CD4-positive, CD25-positive, alpha-beta regulatory T cell (primary cell): ENCODE data around the gene POLR2F. TPM values are rescaled to one million over a fixed set of nuclear protein-coding genes. Genes with fewer than 3 reads are reported as not detected.
A peak's percentile ranks its signal among the peaks of the same experiment; 100 is the strongest.

ENCODE experiments used
- ATAC-seq, 2 donors: fragments of 150-1000 bp; cut with Tn5 transposase; one replicate each; pipeline ENCODE4 v1.10.0; 2021; ENCODE audit warnings: low read depth in 2 of 2, moderate number of reproducible peaks in 2 of 2, moderate library complexity in 1 of 2
- DNase-seq, 3 donors: peaks; one replicate each; pipeline versions ENCODE4 v3.0.0 to v3.0.0-alpha.2; 2012 to 2022; ENCODE audit warnings: mixed read lengths in 1 of 3
- H3K27ac ChIP-seq: one replicate; pipeline ENCODE4 v1.7.0; 2013; ENCODE audit warnings: mild to moderate bottlenecking, low read length; ENCODE audit not compliant: insufficient read depth, poor library complexity, severe bottlenecking
- H3K27me3 ChIP-seq: one replicate; pipeline ENCODE4 v1.7.0; 2013; ENCODE audit warnings: low read length; ENCODE audit not compliant: control insufficient read depth, insufficient read depth
- H3K36me3 ChIP-seq: one replicate; pipeline ENCODE4 v1.7.0; 2013; ENCODE audit warnings: mild to moderate bottlenecking, low read length, moderate library complexity; ENCODE audit not compliant: control insufficient read depth, insufficient read depth
- H3K4me1 ChIP-seq: 2 replicates; pipeline ENCODE4 v1.7.0; 2013; ENCODE audit warnings: mild to moderate bottlenecking, low read length; ENCODE audit not compliant: insufficient read depth, control insufficient read depth, poor library complexity, severe bottlenecking
- H3K4me3 ChIP-seq: one replicate; pipeline ENCODE4 v1.7.0; 2013; ENCODE audit warnings: low read depth, mild to moderate bottlenecking, low read length, moderate library complexity
- H3K9me3 ChIP-seq, 2 experiments: 1 replicate in 1 of 2; 2 replicates in 1 of 2; pipeline ENCODE4 v1.7.0; 2013; ENCODE audit warnings: low read length in 2 of 2, mild to moderate bottlenecking in 1 of 2, moderate library complexity in 1 of 2; ENCODE audit not compliant: control insufficient read depth in 2 of 2
- H3K27ac Mint-ChIP-seq, 3 donors: one replicate each; pipeline ENCODE4 v1.8.0; 2020 to 2022; ENCODE audit warnings: mild to moderate bottlenecking in 3 of 3, mixed read lengths in 3 of 3, moderate library complexity in 2 of 3
- H3K27me3 Mint-ChIP-seq: one replicate; pipeline ENCODE4 v1.8.0; 2022; ENCODE audit warnings: mild to moderate bottlenecking, mixed read lengths
- H3K36me3 Mint-ChIP-seq: one replicate; pipeline ENCODE4 v1.8.0; 2020; ENCODE audit warnings: mixed read lengths
- H3K4me1 Mint-ChIP-seq, 4 donors: one replicate each; pipeline ENCODE4 v1.8.0; 2020 to 2022; ENCODE audit warnings: mixed read lengths in 4 of 4, mild to moderate bottlenecking in 1 of 4
- H3K4me3 Mint-ChIP-seq, 4 donors: one replicate each; pipeline ENCODE4 v1.8.0; 2020 to 2022; ENCODE audit warnings: mild to moderate bottlenecking in 4 of 4, mixed read lengths in 4 of 4, moderate library complexity in 3 of 4
- H3K9me3 Mint-ChIP-seq, 7 donors: one replicate each; pipeline ENCODE4 v1.8.0; 2020 to 2022; ENCODE audit warnings: mixed read lengths in 7 of 7, mild to moderate bottlenecking in 3 of 7, moderate library complexity in 2 of 7
- polyA plus RNA-seq, 4 donors: library from polyadenylated mRNA; unstranded; fragments of 300-500 nt; fragmentation: Illumina TruSeq; gene quantifications; one replicate each; pipeline ENCODE4 v1.2.3, GENCODE V29; 2021
- total RNA-seq: library from RNA; stranded (reverse); gene quantifications from one replicate; pipeline ENCODE4 v1.2.3, GENCODE V29; 2022

The POLR2F gene
- total and polyA plus RNA-seq, 5 donors from 2014 or later: 34.5 to 170 (median 157) TPM

DNA sequence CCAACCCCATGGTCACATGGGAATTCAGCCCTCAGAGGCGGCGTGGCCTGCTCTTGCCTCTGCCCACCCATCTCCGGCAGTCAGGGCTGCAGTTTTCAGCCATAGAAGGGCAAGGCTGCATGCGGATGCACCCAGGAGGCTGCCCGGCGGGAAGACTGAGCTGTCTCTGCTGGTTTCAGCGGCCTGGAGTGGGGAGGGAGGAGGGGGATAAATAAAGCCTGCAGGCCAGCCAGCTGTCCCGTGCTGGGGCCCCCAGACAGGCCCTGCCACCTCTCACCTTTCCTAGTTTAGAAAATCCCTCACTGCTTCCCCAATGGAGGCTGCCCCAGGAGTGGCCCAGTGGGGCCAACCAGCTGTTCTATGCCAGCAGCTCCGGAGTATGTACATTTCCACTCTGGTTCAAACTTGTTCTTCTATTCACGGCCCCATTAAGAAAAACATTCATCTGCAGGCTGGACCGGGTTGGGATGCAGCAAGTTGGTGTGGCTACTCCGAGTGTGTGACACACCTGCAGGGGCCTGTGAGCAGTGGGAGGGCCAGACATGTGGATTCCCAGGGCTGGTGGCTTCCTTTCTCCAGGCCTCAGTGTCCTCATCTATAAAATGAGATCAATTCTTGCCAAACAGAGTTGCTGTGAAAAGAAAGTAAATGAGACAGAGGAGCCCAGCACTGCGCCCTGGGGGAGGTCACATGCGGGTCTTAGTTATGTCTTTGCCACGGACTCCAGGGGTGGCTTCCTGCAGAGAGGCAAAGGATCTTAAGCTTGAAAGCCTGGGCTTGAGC is 42.4 kb upstream of the POLR2F start:
- Histone ChIP-seq H3K9me3 (no peaks in the 10 kb centered on the region), H3K27me3 (no peaks in the 10 kb centered on the region), H3K4me1 (peaks cover 13% of the 10 kb centered on the region), H3K36me3 (peaks cover 1% of the 10 kb centered on the region), H3K4me3 (no peak overlapping the region), H3K27ac (no peak overlapping the region)
- H3K4me1 Mint-ChIP-seq: peaks cover 0 to 35% (median 23%) of the 10 kb centered on the region in 4 donors
- DNase-seq (no peak), ATAC-seq (no peak)
- H3K27me3 Mint-ChIP-seq: no peaks in the 10 kb centered on the region
- H3K27ac Mint-ChIP-seq: no peak overlapping the region
- H3K4me3 Mint-ChIP-seq: no peak overlapping the region
- H3K9me3 Mint-ChIP-seq: no peaks in the 10 kb centered on the region
- H3K36me3 Mint-ChIP-seq: peaks cover 8% of the 10 kb centered on the region

DNA sequence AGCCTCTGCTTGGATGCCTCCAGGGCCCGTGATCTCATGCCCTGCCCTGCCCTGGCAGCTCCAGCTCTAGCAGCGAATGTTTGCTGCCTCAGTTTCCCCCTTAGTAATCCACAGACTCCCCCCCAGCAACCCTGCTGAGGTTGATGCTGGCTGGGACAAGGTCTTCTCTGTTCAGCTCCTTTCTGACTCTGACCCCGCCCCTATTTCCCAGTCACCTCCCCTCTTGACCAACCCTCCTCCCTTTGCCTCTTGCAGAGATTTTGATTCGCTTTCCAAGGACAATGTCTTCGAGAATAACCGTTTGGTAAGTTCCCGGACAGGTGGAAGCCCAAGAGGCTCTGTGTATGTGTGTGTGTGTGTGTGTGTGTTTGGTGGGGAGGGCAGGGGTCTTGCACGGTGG is 41.8 kb upstream of the POLR2F start:
- no peak overlapping the region for H3K27ac Mint-ChIP-seq

DNA sequence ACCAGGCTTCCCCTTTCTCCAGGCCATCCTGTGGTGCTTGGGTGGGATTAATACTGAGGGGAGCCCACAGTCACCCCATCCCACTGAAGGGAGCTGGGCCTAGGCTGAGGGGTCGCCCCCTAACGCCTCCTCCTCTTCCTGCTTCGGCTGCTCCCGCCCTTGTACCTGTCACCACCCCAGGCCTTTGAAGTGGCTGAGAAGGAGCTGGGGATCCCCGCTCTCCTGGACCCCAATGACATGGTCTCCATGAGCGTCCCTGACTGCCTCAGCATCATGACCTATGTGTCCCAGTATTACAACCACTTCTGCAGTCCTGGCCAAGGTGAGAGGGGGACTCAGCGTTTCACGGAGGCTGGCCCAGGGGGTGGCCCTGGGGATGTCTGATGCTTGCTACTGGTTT is 41.3 kb upstream of the POLR2F start:
- Histone ChIP-seq H3K9me3 (no peaks in the 10 kb centered on the region), H3K4me1 (peaks cover 6% of the 10 kb centered on the region), H3K4me3 (no peak overlapping the region), H3K36me3 (peaks cover 9% of the 10 kb centered on the region), H3K27ac (no peak overlapping the region), H3K27me3 (no peaks in the 10 kb centered on the region)
- no peak for ATAC-seq
- peak overlapping the region in 2 of 3 donors; percentile 20 to 51 for H3K27ac Mint-ChIP-seq
- H3K36me3 Mint-ChIP-seq: peaks cover 8% of the 10 kb centered on the region
- no peak overlapping the region for H3K4me3 Mint-ChIP-seq
- H3K27me3 Mint-ChIP-seq: no peaks in the 10 kb centered on the region
- no peaks in the 10 kb centered on the region for H3K9me3 Mint-ChIP-seq
- peaks cover 0 to 31% (median 21%) of the 10 kb centered on the region in 4 donors for H3K4me1 Mint-ChIP-seq
- no peak for DNase-seq

More for the DNA sequence above, 41.8 kb upstream of the POLR2F start:
- no peak for ATAC-seq
- DNase-seq: no peak
- H3K4me3 ChIP-seq: no peak overlapping the region
- no peaks in the 10 kb centered on the region for H3K27me3 Mint-ChIP-seq
- H3K9me3 Mint-ChIP-seq: no peaks in the 10 kb centered on the region
- H3K4me3 Mint-ChIP-seq: no peak overlapping the region
- H3K36me3 Mint-ChIP-seq: peaks cover 8% of the 10 kb centered on the region
- H3K4me1 Mint-ChIP-seq: peaks cover 0 to 35% (median 23%) of the 10 kb centered on the region in 4 donors
- no peaks in the 10 kb centered on the region for H3K27me3 ChIP-seq
- no peaks in the 10 kb centered on the region for H3K9me3 ChIP-seq
- peaks cover 11% of the 10 kb centered on the region for H3K4me1 ChIP-seq
- no peak overlapping the region for H3K27ac ChIP-seq
- peaks cover 8% of the 10 kb centered on the region for H3K36me3 ChIP-seq

DNA sequence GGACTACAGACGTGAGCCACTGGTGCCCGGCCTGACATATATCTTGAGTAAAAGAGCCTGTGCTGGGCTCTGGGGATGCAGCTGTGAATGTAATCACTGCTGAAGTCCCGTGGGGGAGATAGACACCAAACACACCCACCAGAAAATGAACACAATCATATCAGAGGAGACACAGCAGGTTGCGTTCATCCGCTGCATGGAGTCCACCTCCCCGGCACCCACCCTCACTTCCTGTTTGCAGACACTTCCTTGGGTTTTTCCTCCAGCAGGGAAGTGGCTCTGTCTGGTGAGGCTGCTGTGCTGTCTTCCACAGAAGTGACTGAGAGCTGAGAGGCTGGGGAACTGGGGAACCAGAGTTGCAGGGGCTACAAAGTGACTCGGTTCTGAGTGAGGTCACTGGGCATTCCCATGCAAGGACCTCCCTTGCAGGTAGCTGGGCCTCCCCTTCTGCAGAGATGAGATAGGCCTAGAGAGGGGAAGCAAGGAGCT is 40.2 kb upstream of the POLR2F start:
- Mint-ChIP-seq H3K36me3 (peaks cover 11% of the 10 kb centered on the region), H3K4me1 (peaks cover 0 to 22% (median 13%) of the 10 kb centered on the region in 4 donors), H3K9me3 (no peaks in the 10 kb centered on the region), H3K4me3 (no peak overlapping the region), H3K27ac (peak overlapping the region in 1 of 3 donors; percentile 62), H3K27me3 (no peaks in the 10 kb centered on the region)
- H3K36me3 ChIP-seq: peaks cover 12% of the 10 kb centered on the region
- H3K27ac ChIP-seq: no peak overlapping the region
- no peaks in the 10 kb centered on the region for H3K4me1 ChIP-seq
- DNase-seq (no peak), ATAC-seq (no peak)
- no peaks in the 10 kb centered on the region for H3K27me3 ChIP-seq
- no peak overlapping the region for H3K4me3 ChIP-seq
- no peaks in the 10 kb centered on the region for H3K9me3 ChIP-seq

DNA sequence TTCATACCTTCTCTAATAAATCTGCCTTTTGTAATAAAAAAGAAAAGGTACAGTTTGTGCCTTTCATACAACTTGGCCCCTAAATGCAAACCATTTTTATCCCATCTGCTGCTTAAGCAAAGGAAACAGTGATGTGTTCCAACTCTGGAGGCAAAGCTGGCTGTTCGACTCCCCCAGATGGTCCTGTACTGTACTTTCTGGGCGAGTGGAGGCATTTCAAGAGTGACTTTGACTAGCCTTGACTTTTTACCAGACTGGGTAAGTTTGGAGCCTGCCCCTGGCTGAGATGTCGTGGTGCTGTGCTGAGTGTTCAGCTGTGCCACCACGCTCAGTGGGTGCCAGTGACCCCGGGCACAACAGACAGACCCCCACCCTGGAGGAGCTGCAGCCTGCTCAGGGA is 37.2 kb upstream of the POLR2F start:
- Histone ChIP-seq H3K4me1 (no peaks in the 10 kb centered on the region), H3K27ac (no peak overlapping the region), H3K36me3 (peaks cover 23% of the 10 kb centered on the region), H3K27me3 (no peaks in the 10 kb centered on the region), H3K4me3 (no peak overlapping the region), H3K9me3 (no peaks in the 10 kb centered on the region)
- H3K27me3 Mint-ChIP-seq: no peaks in the 10 kb centered on the region
- H3K4me1 Mint-ChIP-seq: peaks cover 0 to 12% (median 3%) of the 10 kb centered on the region in 4 donors
- peaks cover 11% of the 10 kb centered on the region for H3K36me3 Mint-ChIP-seq
- no peaks in the 10 kb centered on the region for H3K9me3 Mint-ChIP-seq
- H3K27ac Mint-ChIP-seq: no peak overlapping the region
- ATAC-seq (no peak), DNase-seq (no peak)
- no peak overlapping the region for H3K4me3 Mint-ChIP-seq

DNA sequence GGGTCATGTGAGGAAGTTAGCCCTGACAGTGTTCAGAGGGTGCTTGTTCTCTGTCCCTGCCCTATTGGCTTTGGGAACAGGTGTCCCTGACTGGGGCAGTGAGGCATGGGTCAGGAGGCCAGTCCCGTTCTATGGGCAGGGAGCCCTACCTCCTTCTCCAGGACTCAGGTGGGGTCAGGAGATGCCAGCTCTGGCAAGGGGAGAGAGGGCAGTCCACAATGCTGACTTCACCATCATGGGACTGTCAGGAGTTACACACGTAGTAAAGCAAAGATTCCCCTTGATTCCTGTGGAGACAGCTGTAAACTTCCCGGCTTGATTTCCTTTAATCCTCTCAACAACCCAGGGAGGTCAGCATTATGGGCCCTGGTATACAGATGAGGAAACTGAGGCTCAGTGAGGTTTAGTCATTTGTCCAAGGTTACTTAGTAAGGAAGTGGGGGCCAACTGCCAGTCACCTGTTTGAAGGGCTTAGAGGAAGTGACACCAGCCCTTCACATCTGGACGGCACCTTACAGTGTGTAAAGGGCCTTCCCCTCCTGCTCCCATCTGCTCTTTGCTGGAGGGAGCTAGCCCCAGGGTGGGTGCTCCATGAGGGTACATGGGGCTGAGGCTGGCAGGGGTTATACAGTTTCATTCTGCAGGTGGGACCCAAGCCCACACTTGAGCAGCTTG is 35.5 kb upstream of the POLR2F start:
- no peaks in the 10 kb centered on the region for H3K27me3 ChIP-seq
- no peaks in the 10 kb centered on the region for H3K9me3 ChIP-seq
- H3K36me3 Mint-ChIP-seq: peaks cover 14% of the 10 kb centered on the region
- peaks cover 23% of the 10 kb centered on the region for H3K36me3 ChIP-seq
- DNase-seq (no peak), ATAC-seq (no peak)
- peaks cover 0 to 4% (median 2%) of the 10 kb centered on the region in 4 donors for H3K4me1 Mint-ChIP-seq
- H3K27me3 Mint-ChIP-seq: no peaks in the 10 kb centered on the region
- no peaks in the 10 kb centered on the region for H3K9me3 Mint-ChIP-seq
- H3K27ac Mint-ChIP-seq: peak overlapping the region in 1 of 3 donors; percentile 78
- no peaks in the 10 kb centered on the region for H3K4me1 ChIP-seq
- H3K27ac ChIP-seq: no peak overlapping the region
- no peak overlapping the region for H3K4me3 ChIP-seq
- no peak overlapping the region for H3K4me3 Mint-ChIP-seq

DNA sequence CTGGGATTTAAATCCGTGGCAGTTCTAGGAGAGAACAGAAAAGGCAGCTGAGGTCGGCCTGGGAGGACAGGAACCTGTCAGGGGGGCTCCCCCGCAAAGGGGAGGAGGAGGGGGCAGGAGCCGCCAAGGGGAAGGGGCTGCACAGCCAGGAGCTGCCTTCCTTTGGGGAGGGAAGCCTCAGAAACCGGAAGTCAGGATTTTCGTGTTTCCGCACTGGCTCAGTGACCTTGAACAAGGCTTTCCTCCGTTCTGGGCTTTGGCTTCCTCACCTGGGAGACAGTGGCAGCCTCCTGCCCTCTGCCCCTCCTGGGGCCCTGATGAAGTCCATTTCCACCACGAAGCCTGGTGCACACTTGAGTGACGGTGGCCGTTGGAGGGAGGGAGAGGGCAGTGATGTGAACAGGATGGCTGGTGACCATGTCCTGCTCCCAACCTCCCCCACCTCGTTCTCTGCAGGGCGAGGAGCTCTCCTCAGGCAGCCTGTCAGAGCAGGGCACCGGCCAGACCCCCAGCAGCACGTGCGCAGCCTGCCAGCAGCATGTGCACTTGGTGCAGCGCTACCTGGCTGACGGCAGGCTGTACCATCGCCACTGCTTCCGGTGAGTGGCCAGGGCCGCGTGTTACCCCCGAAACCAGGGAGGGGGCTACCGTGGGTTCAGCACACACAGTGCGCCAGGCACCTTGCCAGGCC is 34.8 kb upstream of the POLR2F start:
- H3K4me1 Mint-ChIP-seq: peaks cover 0 to 4% (median 2%) of the 10 kb centered on the region in 4 donors
- no peaks in the 10 kb centered on the region for H3K9me3 Mint-ChIP-seq
- H3K4me3 Mint-ChIP-seq: no peak overlapping the region
- Histone ChIP-seq H3K27ac (no peak overlapping the region), H3K27me3 (no peaks in the 10 kb centered on the region), H3K4me3 (no peak overlapping the region), H3K36me3 (peaks cover 23% of the 10 kb centered on the region), H3K9me3 (no peaks in the 10 kb centered on the region), H3K4me1 (no peaks in the 10 kb centered on the region)
- H3K27ac Mint-ChIP-seq: no peak overlapping the region
- no peaks in the 10 kb centered on the region for H3K27me3 Mint-ChIP-seq
- H3K36me3 Mint-ChIP-seq: peaks cover 13% of the 10 kb centered on the region
- ATAC-seq: no peak
- no peak for DNase-seq
